ENCODE results near the gene DHRS4L2.
A peak's percentile ranks its signal among the peaks of the same experiment; 100 is the strongest.
"Not testable (repeated sequence)": the region's sequence is repeated elsewhere in the genome, so short reads cannot be mapped to it uniquely, and the experiment has no call there.

The DHRS4L2 gene

DNA sequence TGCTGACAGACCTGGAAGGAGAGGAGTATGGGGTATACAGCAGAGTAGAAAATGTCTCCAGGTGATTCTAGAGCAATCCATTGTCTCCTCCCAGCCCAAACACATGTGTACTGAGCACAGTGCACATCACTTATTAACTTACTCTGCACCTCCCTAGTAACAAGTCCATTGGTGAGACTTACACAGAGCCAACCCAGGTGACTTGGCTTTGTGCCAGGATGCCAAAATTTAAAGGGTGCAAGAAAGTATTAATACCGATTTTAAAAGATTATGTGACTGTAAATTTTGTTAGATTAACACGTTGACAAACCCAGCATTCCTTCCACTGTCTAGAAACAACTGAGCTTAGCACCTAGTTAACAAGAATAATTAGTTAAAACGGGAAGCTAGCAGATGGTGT is 4.3 kb downstream of the DHRS4L2 start:
- H3K36me3 ChIP-seq (ENCODE audit: control insufficient read depth, insufficient read depth, low read length); DNase-seq (ENCODE audit: extremely low read depth, insufficient read length); H3K4me3 ChIP-seq (replicated peaks; ENCODE audit: low read depth, low read length); H3K27me3 ChIP-seq (replicated peaks; ENCODE audit: control insufficient read depth, insufficient read depth, low read length): not testable (repeated sequence)

DNA sequence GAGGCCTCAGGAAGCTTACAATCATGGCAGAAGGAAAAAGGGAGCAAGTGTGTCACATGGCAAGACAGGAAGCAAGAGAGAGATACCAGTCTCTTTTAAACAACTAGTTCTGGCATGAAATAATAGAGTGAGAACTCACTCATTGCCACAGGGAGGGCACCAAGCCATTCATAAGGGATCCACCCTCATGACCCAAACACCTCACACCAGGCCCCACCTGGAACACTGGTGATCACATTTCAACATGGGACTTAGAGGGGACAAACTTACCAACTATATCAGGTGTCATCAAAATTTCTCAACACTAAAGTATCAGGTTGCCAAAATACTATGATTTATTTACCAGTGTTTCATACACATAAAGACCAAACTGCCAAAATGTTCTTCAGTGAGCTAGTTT is 7.3 kb downstream of the DHRS4L2 start:
- H3K27me3 ChIP-seq (replicated peaks; ENCODE audit: control insufficient read depth, insufficient read depth, low read length); H3K4me3 ChIP-seq (replicated peaks; ENCODE audit: low read depth, low read length); H3K36me3 ChIP-seq (ENCODE audit: control insufficient read depth, insufficient read depth, low read length); DNase-seq (ENCODE audit: extremely low read depth, insufficient read length): not testable (repeated sequence)

DNA sequence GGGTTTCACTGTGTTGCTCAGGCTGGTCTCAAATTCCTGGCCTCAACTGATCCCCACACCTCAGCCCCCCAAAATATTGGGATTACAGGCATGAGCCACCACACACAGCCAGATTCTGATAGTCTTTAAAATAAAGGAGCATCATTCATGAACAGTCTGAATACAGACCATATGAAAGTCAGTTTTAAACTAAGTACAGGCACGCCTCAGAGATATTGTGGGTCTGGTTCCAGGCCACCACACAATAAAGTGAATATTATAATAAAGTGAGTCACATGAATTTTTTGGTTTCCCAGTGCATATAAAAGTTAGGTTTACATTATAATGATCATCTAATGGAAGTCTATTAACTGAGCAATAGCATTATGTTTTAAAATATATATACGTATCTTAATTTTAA is 8.1 kb downstream of the DHRS4L2 start:
- H3K27me3 ChIP-seq (replicated peaks; ENCODE audit: control insufficient read depth, insufficient read depth, low read length); H3K36me3 ChIP-seq (ENCODE audit: control insufficient read depth, insufficient read depth, low read length); H3K4me3 ChIP-seq (replicated peaks; ENCODE audit: low read depth, low read length); DNase-seq (ENCODE audit: extremely low read depth, insufficient read length): not testable (repeated sequence)

DNA sequence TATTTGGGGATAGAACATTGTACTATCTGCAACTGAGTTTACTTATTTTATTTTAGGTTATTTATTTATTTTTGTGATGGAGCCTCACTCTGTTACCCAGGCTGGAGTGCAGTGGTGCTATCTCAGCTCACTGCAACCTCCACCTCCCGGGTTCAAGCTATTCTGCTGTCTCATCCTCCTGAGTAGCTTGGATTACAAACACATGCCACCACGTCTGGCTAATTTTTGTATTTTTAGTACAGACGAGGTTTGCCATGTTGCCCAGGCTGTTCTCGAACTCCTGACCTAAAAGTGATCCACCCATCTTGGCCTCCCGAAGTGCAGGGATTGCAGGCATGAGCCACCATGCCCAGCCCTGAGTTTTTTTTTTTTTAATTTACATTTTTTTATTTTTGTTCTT is 10.9 kb downstream of the DHRS4L2 start:
- H3K36me3 ChIP-seq (ENCODE audit: control insufficient read depth, insufficient read depth, low read length); DNase-seq (ENCODE audit: extremely low read depth, insufficient read length); H3K27me3 ChIP-seq (replicated peaks; ENCODE audit: control insufficient read depth, insufficient read depth, low read length); H3K4me3 ChIP-seq (replicated peaks; ENCODE audit: low read depth, low read length): not testable (repeated sequence)

DNA sequence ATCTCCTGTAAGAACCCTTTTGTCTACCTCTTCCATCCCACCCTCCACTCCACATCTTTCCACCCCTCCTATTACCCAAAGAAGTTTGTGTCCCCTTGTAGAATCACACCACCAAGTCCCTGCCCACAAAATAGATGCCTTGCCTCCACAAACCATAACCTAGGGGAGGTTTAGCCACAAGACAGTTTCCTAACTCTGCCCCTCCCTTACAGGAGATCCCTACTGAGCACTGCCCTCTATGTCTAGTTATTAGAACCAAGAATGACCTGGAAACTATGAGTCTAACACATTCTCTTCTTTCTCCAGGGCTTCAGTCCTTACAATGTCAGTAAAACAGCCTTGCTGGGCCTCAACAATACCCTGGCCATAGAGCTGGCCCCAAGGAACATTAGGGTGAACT is 12.3 kb downstream of the DHRS4L2 start:
- DNase-seq (ENCODE audit: extremely low read depth, insufficient read length); H3K27me3 ChIP-seq (replicated peaks; ENCODE audit: control insufficient read depth, insufficient read depth, low read length); H3K36me3 ChIP-seq (ENCODE audit: control insufficient read depth, insufficient read depth, low read length); H3K4me3 ChIP-seq (replicated peaks; ENCODE audit: low read depth, low read length): not testable (repeated sequence)

DNA sequence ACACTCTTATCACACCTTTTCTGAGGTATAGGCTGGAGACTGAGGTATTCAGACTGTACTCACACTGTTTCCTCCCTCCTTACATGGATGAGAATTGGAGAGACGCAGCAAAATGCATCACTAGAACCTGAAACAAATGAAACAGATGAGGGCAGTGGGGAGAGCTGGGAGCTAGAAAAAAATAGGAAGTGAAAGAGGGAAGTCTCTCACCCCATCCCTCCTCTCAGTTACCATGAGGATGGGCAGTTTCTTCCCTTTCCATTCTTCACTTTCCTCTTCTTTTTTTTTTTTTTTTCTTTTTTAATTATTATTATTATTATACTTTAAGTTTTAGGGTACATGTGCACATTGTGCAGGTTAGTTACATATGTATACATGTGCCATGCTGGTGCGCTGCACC is 12.9 kb downstream of the DHRS4L2 start:
- H3K4me3 ChIP-seq (replicated peaks; ENCODE audit: low read depth, low read length); DNase-seq (ENCODE audit: extremely low read depth, insufficient read length); H3K27me3 ChIP-seq (replicated peaks; ENCODE audit: control insufficient read depth, insufficient read depth, low read length); H3K36me3 ChIP-seq (ENCODE audit: control insufficient read depth, insufficient read depth, low read length): not testable (repeated sequence)

DNA sequence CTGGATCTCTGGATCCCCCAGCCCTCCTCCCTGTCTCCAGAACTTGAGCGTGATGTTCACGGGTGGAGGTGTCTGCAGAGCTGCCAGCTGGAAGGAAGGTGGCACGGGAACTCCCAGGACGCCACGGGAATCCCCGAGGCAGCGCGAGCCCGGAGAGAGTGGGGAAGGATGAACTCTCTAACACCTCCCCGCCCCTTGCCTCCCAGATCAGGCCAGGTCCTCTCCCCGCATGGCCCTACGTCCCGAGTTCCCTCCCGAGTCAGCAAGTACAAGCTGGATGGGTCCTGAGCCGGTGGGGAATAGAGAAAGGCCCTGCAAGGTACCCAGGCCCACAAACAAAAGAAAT is 17.7 kb downstream of the DHRS4L2 start:
- not testable (repeated sequence) for DNase-seq (ENCODE audit: extremely low read depth, insufficient read length); H3K27me3 ChIP-seq (replicated peaks; ENCODE audit: control insufficient read depth, insufficient read depth, low read length); H3K36me3 ChIP-seq (ENCODE audit: control insufficient read depth, insufficient read depth, low read length)
- H3K4me3 ChIP-seq (replicated peaks; ENCODE audit: low read depth, low read length), result peak overlapping the region; percentile 58

GRCh38 chr14:24006817-24007652 is 18.3 kb downstream of the DHRS4L2 start:
- DNase-seq (ENCODE audit: extremely low read depth, insufficient read length), result peak; percentile 50
- H3K4me3 ChIP-seq (replicated peaks; ENCODE audit: low read depth, low read length), result peak overlapping the region; percentile 58
- H3K27me3 ChIP-seq (replicated peaks; ENCODE audit: control insufficient read depth, insufficient read depth, low read length); H3K36me3 ChIP-seq (ENCODE audit: control insufficient read depth, insufficient read depth, low read length): not testable (repeated sequence)

GRCh38 chr14:24011051-24011450 is 22.3 kb downstream of the DHRS4L2 start:
- Histone ChIP-seq H3K27me3 (replicated peaks; ENCODE audit: control insufficient read depth, insufficient read depth, low read length) (no peaks in the 10 kb centered on the region), H3K36me3 (ENCODE audit: control insufficient read depth, insufficient read depth, low read length) (no peaks in the 10 kb centered on the region), H3K4me3 (replicated peaks; ENCODE audit: low read depth, low read length) (no peak overlapping the region)
- no peak for TF ChIP-seq CTCF (IDR thresholded peaks at IDR 0.05; ENCODE audit: insufficient read depth, low read length, poor library complexity, severe bottlenecking)
- no peak for DNase-seq (ENCODE audit: extremely low read depth, insufficient read length)

- not testable (repeated sequence) for DNase-seq (ENCODE audit: extremely low read depth, insufficient read length); H3K4me3 ChIP-seq (replicated peaks; ENCODE audit: low read depth, low read length); H3K36me3 ChIP-seq (ENCODE audit: control insufficient read depth, insufficient read depth, low read length); H3K27me3 ChIP-seq (replicated peaks; ENCODE audit: control insufficient read depth, insufficient read depth, low read length)
Measured at GRCh38 chr14:24012726-24013273, 24.1 kb downstream of the DHRS4L2 start.
